SK-N-SH treated with all-trans-retinoic acid at 6 μM for 48 hours (cell line): ENCODE results near the gene GAN.

ENCODE experiments used
- ATAC-seq: fragments of 200-7000 bp; cut with Tn5 transposase; 3 replicates; pipeline ENCODE4 v1.9.1; 2020; ENCODE audit warnings: mild to moderate bottlenecking, moderate library complexity
- ARNTL ChIP-seq: fragments of 450-650 bp; formaldehyde crosslinking; IDR thresholded peaks from 2 replicates; pipeline ENCODE4 v1.5.0; 2020; ENCODE audit warnings: low read depth, mild to moderate bottlenecking, moderate library complexity, borderline replicate concordance
- BACH2 ChIP-seq: fragments of 250-450 bp; sonication (Bioruptor Pico); IDR thresholded peaks from 2 replicates; pipeline ENCODE4 v1.9.0; 2021; ENCODE audit warnings: mild to moderate bottlenecking, borderline replicate concordance
- OSR1 ChIP-seq: fragments of 250-450 bp; sonication (Bioruptor Pico); IDR thresholded peaks from 2 replicates; pipeline ENCODE4 v1.8.0; 2022; ENCODE audit warnings: moderate library complexity, mild to moderate bottlenecking, inconsistent platforms
- RARB ChIP-seq: fragments of 250-450 bp; sonication (Bioruptor Pico); IDR thresholded peaks from 2 replicates; pipeline ENCODE4 v1.8.0; 2021; ENCODE audit warnings: mild to moderate bottlenecking, moderate library complexity
- SNAI2 ChIP-seq: fragments of 250-450 bp; sonication (Bioruptor Pico); IDR thresholded peaks from 2 replicates; pipeline ENCODE4 v1.5.0; 2020; ENCODE audit warnings: mild to moderate bottlenecking, moderate library complexity
- TCF4 ChIP-seq: fragments of 250-450 bp; sonication (Bioruptor Pico); IDR thresholded peaks from 2 replicates; pipeline ENCODE4 v1.8.0; 2021; ENCODE audit warnings: mild to moderate bottlenecking, moderate library complexity, borderline replicate concordance
- TOX ChIP-seq: fragments of 250-450 bp; sonication (Bioruptor Pico); IDR thresholded peaks from 2 replicates; pipeline ENCODE4 v1.8.0; 2021; ENCODE audit warnings: mild to moderate bottlenecking, moderate library complexity, borderline replicate concordance
- ZFP30 ChIP-seq: fragments of 450-650 bp; formaldehyde crosslinking; IDR thresholded peaks from 2 replicates; pipeline ENCODE4 v1.5.0; 2022; ENCODE audit warnings: mild to moderate bottlenecking, moderate library complexity
- ZNF565 ChIP-seq: fragments of 450-650 bp; formaldehyde crosslinking; conservative IDR thresholded peaks from 2 replicates; pipeline ENCODE4 v1.5.0; 2020; ENCODE audit warnings: low read depth, mild to moderate bottlenecking, moderate library complexity
- ZNF70 ChIP-seq: fragments of 450-650 bp; formaldehyde crosslinking; IDR thresholded peaks from 2 replicates; pipeline ENCODE4 v1.5.0; 2020; ENCODE audit warnings: mild to moderate bottlenecking, moderate library complexity
- ZNF8 ChIP-seq: fragments of 450-650 bp; formaldehyde crosslinking; IDR thresholded peaks from 2 replicates; pipeline ENCODE4 v1.5.0; 2020; ENCODE audit warnings: mild to moderate bottlenecking, moderate library complexity
- TF ChIP-seq, protein P1 (sequence below): fragments of 250-450 bp; sonication (Bioruptor Pico); IDR thresholded peaks from 2 replicates; pipeline ENCODE4 v1.5.1; 2020; ENCODE audit warnings: low read depth, mild to moderate bottlenecking, moderate library complexity
- TF ChIP-seq, protein P2 (sequence below): fragments of 250-450 bp; sonication (Bioruptor Pico); IDR thresholded peaks from 2 replicates; pipeline ENCODE4 v1.8.0; 2021; ENCODE audit warnings: low read depth, mild to moderate bottlenecking, moderate library complexity, borderline replicate concordance
- TF ChIP-seq, protein P3 (sequence below): fragments of 250-450 bp; sonication (Bioruptor Pico); IDR thresholded peaks from 2 replicates; pipeline ENCODE4 v1.5.0; 2020; ENCODE audit warnings: mild to moderate bottlenecking, moderate library complexity
- TF ChIP-seq, protein P4 (sequence below): fragments of 250-450 bp; sonication (Bioruptor Pico); IDR thresholded peaks from 2 replicates; pipeline ENCODE4 v1.8.0; 2020; ENCODE audit warnings: mild to moderate bottlenecking, moderate library complexity, borderline replicate concordance

Gene GAN

DNA sequence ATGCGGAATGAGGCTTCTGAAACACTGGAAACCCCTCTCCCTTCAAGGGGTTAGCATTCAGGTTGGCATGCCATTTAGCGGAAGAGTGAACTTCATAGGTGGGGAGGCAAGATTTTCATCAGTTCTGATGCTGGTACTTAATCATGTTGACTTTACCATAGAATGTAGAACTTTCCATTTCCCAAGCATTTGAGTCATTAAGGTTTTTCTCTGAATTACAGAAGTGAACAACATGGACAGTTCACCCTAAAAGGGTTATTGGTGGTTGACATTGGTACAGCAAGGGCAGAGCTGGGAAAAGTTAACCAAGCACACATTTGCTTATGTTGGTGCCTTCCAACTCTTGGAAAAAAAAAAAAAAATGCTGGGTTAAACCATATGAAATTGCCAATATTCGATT is 39.1 kb downstream of the GAN start:
- TF ChIP-seq, protein P1, sequence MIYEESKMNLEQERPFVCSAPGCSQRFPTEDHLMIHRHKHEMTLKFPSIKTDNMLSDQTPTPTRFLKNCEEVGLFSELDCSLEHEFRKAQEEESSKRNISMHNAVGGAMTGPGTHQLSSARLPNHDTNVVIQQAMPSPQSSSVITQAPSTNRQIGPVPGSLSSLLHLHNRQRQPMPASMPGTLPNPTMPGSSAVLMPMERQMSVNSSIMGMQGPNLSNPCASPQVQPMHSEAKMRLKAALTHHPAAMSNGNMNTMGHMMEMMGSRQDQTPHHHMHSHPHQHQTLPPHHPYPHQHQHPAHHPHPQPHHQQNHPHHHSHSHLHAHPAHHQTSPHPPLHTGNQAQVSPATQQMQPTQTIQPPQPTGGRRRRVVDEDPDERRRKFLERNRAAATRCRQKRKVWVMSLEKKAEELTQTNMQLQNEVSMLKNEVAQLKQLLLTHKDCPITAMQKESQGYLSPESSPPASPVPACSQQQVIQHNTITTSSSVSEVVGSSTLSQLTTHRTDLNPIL (CRISPR knock-in tag): no peak
- TF ChIP-seq SNAI2 (CRISPR knock-in tag) (no peak), ZNF8 (CRISPR knock-in tag) (no peak), RARB (CRISPR knock-in tag) (no peak), ZNF70 (CRISPR knock-in tag) (no peak), TCF4 (CRISPR knock-in tag) (no peak)
- TF ChIP-seq, protein P2, sequence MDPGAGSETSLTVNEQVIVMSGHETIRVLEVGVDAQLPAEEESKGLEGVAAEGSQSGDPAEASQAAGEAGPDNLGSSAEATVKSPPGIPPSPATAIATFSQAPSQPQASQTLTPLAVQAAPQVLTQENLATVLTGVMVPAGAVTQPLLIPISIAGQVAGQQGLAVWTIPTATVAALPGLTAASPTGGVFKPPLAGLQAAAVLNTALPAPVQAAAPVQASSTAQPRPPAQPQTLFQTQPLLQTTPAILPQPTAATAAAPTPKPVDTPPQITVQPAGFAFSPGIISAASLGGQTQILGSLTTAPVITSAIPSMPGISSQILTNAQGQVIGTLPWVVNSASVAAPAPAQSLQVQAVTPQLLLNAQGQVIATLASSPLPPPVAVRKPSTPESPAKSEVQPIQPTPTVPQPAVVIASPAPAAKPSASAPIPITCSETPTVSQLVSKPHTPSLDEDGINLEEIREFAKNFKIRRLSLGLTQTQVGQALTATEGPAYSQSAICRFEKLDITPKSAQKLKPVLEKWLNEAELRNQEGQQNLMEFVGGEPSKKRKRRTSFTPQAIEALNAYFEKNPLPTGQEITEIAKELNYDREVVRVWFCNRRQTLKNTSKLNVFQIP (CRISPR knock-in tag): no peak
- no peak for ATAC-seq

DNA sequence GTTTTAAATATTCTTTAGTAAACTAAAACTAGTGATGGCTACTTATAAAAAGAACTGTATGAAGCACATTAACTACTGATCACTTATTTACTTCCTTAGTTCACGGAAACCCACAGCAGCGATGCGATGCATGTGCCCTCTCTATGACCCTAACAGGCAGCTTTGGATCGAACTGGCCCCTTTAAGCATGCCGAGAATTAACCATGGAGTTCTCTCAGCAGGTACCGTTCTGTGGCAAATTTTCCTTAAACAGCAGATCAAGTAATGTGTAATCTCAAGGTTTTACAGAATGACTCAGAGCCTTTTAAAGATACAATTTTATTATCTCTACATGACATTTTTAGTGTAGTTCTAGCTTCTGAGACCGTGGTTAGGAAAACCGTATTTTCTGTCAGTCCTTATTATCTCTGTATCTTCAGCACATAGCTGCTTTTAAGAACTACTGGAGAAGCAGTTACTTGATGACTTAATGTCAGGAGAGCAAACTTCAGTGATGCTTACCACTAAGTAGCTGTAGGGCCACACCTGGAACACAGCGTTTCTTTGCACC is 43.0 kb downstream of the GAN start:
- ATAC-seq: no peak
- TF ChIP-seq, protein P3, sequence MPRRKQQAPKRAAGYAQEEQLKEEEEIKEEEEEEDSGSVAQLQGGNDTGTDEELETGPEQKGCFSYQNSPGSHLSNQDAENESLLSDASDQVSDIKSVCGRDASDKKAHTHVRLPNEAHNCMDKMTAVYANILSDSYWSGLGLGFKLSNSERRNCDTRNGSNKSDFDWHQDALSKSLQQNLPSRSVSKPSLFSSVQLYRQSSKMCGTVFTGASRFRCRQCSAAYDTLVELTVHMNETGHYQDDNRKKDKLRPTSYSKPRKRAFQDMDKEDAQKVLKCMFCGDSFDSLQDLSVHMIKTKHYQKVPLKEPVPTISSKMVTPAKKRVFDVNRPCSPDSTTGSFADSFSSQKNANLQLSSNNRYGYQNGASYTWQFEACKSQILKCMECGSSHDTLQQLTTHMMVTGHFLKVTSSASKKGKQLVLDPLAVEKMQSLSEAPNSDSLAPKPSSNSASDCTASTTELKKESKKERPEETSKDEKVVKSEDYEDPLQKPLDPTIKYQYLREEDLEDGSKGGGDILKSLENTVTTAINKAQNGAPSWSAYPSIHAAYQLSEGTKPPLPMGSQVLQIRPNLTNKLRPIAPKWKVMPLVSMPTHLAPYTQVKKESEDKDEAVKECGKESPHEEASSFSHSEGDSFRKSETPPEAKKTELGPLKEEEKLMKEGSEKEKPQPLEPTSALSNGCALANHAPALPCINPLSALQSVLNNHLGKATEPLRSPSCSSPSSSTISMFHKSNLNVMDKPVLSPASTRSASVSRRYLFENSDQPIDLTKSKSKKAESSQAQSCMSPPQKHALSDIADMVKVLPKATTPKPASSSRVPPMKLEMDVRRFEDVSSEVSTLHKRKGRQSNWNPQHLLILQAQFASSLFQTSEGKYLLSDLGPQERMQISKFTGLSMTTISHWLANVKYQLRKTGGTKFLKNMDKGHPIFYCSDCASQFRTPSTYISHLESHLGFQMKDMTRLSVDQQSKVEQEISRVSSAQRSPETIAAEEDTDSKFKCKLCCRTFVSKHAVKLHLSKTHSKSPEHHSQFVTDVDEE: no peak
- TF ChIP-seq, protein P2 (CRISPR knock-in tag): no peak
- TF ChIP-seq RARB (CRISPR knock-in tag): no peak
- TF ChIP-seq ZNF70 (CRISPR knock-in tag): no peak

DNA sequence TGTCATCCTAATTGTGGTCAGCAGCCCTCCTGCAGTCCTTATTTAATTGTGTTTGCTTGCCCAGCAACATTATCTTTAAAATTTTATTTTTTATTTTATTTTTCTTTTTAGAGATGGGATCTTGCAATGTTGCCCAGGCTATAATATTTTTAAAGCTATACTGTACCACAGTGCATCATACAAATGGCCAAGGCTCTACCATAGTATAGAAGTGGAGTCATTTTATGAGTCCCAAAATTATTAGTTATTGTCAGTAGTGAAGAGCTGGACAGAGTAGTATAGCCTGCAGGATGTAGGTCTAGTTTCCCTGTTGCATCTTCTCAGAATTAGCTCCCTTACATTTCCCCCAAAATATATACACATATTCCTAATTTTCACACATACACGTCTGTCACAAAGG is 44.1 kb downstream of the GAN start:
- TF ChIP-seq, protein P4, sequence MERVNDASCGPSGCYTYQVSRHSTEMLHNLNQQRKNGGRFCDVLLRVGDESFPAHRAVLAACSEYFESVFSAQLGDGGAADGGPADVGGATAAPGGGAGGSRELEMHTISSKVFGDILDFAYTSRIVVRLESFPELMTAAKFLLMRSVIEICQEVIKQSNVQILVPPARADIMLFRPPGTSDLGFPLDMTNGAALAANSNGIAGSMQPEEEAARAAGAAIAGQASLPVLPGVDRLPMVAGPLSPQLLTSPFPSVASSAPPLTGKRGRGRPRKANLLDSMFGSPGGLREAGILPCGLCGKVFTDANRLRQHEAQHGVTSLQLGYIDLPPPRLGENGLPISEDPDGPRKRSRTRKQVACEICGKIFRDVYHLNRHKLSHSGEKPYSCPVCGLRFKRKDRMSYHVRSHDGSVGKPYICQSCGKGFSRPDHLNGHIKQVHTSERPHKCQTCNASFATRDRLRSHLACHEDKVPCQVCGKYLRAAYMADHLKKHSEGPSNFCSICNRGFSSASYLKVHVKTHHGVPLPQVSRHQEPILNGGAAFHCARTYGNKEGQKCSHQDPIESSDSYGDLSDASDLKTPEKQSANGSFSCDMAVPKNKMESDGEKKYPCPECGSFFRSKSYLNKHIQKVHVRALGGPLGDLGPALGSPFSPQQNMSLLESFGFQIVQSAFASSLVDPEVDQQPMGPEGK (CRISPR knock-in tag): no peak
- no peak for TF ChIP-seq ZFP30 (CRISPR knock-in tag)
- TF ChIP-seq BACH2 (CRISPR knock-in tag): no peak
- TF ChIP-seq ZNF565 (CRISPR knock-in tag): no peak
- TF ChIP-seq SNAI2 (CRISPR knock-in tag): no peak
- no peak for TF ChIP-seq ZNF70 (CRISPR knock-in tag)
- TF ChIP-seq, all 23 proteins: peak for 0
- ATAC-seq: no peak

DNA sequence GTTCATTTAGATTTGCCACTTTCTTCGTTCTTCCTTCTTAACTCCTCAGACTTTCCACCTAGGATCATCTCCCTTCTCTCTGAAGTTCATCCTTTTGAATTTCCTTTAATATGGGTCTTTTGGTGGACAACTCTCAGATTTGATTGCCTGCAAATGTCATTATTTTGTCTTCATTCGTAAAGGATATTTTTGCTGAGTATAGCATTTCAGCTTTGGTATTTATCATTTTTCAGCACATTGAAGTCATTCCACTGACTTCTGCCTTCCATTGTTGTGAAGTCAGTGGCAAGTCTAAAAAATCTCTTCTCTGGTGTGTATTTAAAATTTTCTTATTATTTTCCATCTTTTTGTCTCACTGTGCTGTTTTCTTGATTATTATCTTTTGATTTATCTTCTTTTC is 45.4 kb downstream of the GAN start:
- no peak for ATAC-seq
- TF ChIP-seq TCF4 (CRISPR knock-in tag) (no peak), TOX (CRISPR knock-in tag) (no peak), SNAI2 (CRISPR knock-in tag) (no peak), ZFP30 (CRISPR knock-in tag) (no peak), ARNTL (CRISPR knock-in tag) (no peak), OSR1 (CRISPR knock-in tag) (no peak)
- TF ChIP-seq, protein P2 (CRISPR knock-in tag): no peak
- TF ChIP-seq, protein P4 (CRISPR knock-in tag): no peak
- TF ChIP-seq, protein P3: no peak
- TF ChIP-seq, protein P1 (CRISPR knock-in tag): no peak
